ENCODE measurements around the gene FYB1. TPM values are rescaled to one million over a fixed set of nuclear protein-coding genes. Genes with fewer than 3 reads are reported as not detected.

The FYB1 gene
- total RNA-seq, 1 experiment from 2014 or later: 1.3 TPM

- intact Hi-C loops (cut with micrococcal nuclease; ENCODE audit: unreplicated experiment): no loop called here
- no TSS peak for BruUV-seq (replicated peaks)
Observed at GRCh38 chr5:39209924-39210323, 9.4 kb downstream of the FYB1 start.

GRCh38 chr5:39208471-39208870 is 10.9 kb downstream of the FYB1 start:
- no peak for TF ChIP-seq CTCF (IDR thresholded peaks at IDR 0.05; ENCODE audit: insufficient read depth in 1 of 2, low read depth in 1 of 2, low read length in 1 of 2, severe bottlenecking in 1 of 2, unreplicated experiment in 1 of 2)
- Mint-ChIP-seq H3K4me1 (ENCODE audit: low read depth, unreplicated experiment) (no peaks in the 10 kb centered on the region), H3K9me3 (ENCODE audit: unreplicated experiment) (no peaks in the 10 kb centered on the region), H3K27me3 (ENCODE audit: insufficient read depth, unreplicated experiment) (no peaks in the 10 kb centered on the region), H3K4me3 (ENCODE audit: unreplicated experiment) (no peak overlapping the region), H3K36me3 (ENCODE audit: insufficient read depth, unreplicated experiment) (no peaks in the 10 kb centered on the region), H3K27ac (ENCODE audit: unreplicated experiment) (no peak overlapping the region)
- Histone ChIP-seq H3K36me3 (ENCODE audit: control insufficient read depth, insufficient read depth, low read length) (no peaks in the 10 kb centered on the region), H3K4me1 (no peaks in the 10 kb centered on the region), H3K27me3 (replicated peaks; ENCODE audit: control insufficient read depth, insufficient read depth, low read length) (no peaks in the 10 kb centered on the region), H3K9me3 (no peaks in the 10 kb centered on the region), H3K4me3 (ENCODE audit: low read depth, low read length) (no peak overlapping the region)
- BruUV-seq (replicated peaks): no TSS peak
- ChIA-PET CTCF (no interaction called here), POLR2A (interaction anchor here (0.5 kb wide), 1 partner anchor 49 kb away, joined by 4 read pairs; no protein-coding TSS in a partner anchor)
- DNase-seq: no peak
- intact Hi-C loops (cut with micrococcal nuclease; ENCODE audit: unreplicated experiment): no loop called here

More at GRCh38 chr5:39209924-39210323, 9.4 kb downstream of the FYB1 start:
- Mint-ChIP-seq H3K9me3 (ENCODE audit: unreplicated experiment) (no peaks in the 10 kb centered on the region), H3K27me3 (ENCODE audit: insufficient read depth, unreplicated experiment) (no peaks in the 10 kb centered on the region), H3K4me3 (ENCODE audit: unreplicated experiment) (no peak overlapping the region), H3K27ac (ENCODE audit: unreplicated experiment) (no peak overlapping the region), H3K4me1 (ENCODE audit: low read depth, unreplicated experiment) (no peaks in the 10 kb centered on the region), H3K36me3 (ENCODE audit: insufficient read depth, unreplicated experiment) (no peaks in the 10 kb centered on the region)
- no peak overlapping the region for H3K4me3 ChIP-seq (ENCODE audit: low read depth, low read length)
- ChIA-PET POLR2A (no interaction called here), CTCF (no interaction called here)
- no peaks in the 10 kb centered on the region for H3K4me1 ChIP-seq
- no peak for TF ChIP-seq CTCF (IDR thresholded peaks at IDR 0.05; ENCODE audit: insufficient read depth in 1 of 2, low read depth in 1 of 2, low read length in 1 of 2, severe bottlenecking in 1 of 2, unreplicated experiment in 1 of 2)
- no peak for DNase-seq
- H3K27me3 ChIP-seq (replicated peaks; ENCODE audit: control insufficient read depth, insufficient read depth, low read length): no peaks in the 10 kb centered on the region
- H3K36me3 ChIP-seq (ENCODE audit: control insufficient read depth, insufficient read depth, low read length): no peaks in the 10 kb centered on the region
- no peaks in the 10 kb centered on the region for H3K9me3 ChIP-seq

- no peak overlapping the region for H3K27ac Mint-ChIP-seq (ENCODE audit: unreplicated experiment)
- no peaks in the 10 kb centered on the region for H3K9me3 Mint-ChIP-seq (ENCODE audit: unreplicated experiment)
- Histone ChIP-seq H3K4me1 (no peaks in the 10 kb centered on the region), H3K36me3 (ENCODE audit: control insufficient read depth, insufficient read depth, low read length) (no peaks in the 10 kb centered on the region), H3K4me3 (ENCODE audit: low read depth, low read length) (no peak overlapping the region), H3K27me3 (replicated peaks; ENCODE audit: control insufficient read depth, insufficient read depth, low read length) (no peaks in the 10 kb centered on the region), H3K9me3 (no peaks in the 10 kb centered on the region)
- TF ChIP-seq CTCF (IDR thresholded peaks at IDR 0.05; ENCODE audit: insufficient read depth in 1 of 2, low read depth in 1 of 2, low read length in 1 of 2, severe bottlenecking in 1 of 2, unreplicated experiment in 1 of 2): no peak
- intact Hi-C loops (cut with micrococcal nuclease; ENCODE audit: unreplicated experiment): no loop called here
- no peaks in the 10 kb centered on the region for H3K4me1 Mint-ChIP-seq (ENCODE audit: low read depth, unreplicated experiment)
- ChIA-PET CTCF (interaction anchor here (0.6 kb wide), 1 partner anchor 17 kb away, joined by 4 read pairs; no protein-coding TSS in a partner anchor), POLR2A (no interaction called here)
- no peak overlapping the region for H3K4me3 Mint-ChIP-seq (ENCODE audit: unreplicated experiment)
- no peak for DNase-seq
- BruUV-seq (replicated peaks): no TSS peak
- H3K36me3 Mint-ChIP-seq (ENCODE audit: insufficient read depth, unreplicated experiment): no peaks in the 10 kb centered on the region
- H3K27me3 Mint-ChIP-seq (ENCODE audit: insufficient read depth, unreplicated experiment): no peaks in the 10 kb centered on the region
Observed at GRCh38 chr5:39207345-39208045, 11.9 kb downstream of the FYB1 start.

Data from Caco-2 (cell line).